Keratinocyte (primary cell): ENCODE measurements around the gene THRB. TPM values are rescaled to one million over a fixed set of nuclear protein-coding genes. Genes with fewer than 3 reads are reported as not detected.

Source experiments
- DNase-seq: peaks from one replicate; pipeline ENCODE4 v3.0.0-alpha.2; 2011; ENCODE audit warnings: low read depth, missing footprints, low spot score
- FAIRE-seq: peaks from 2 replicates; lab custom pipeline; 2011; peaks lifted over from hg19 to GRCh38; lab: Jason Lieb, UNC
- H2AFZ ChIP-seq: 2 replicates; pipeline ENCODE4 v1.6.0; 2012; ENCODE audit warnings: low read length, control low read depth, inconsistent platforms; ENCODE audit not compliant: control insufficient read depth
- H3K27ac ChIP-seq: 2 replicates; pipeline ENCODE4 v1.5.1; 2011; ENCODE audit warnings: low read length; ENCODE audit not compliant: control insufficient read depth, insufficient read depth
- H3K27me3 ChIP-seq: 3 replicates; pipeline ENCODE4 v1.6.0; 2011; ENCODE audit warnings: low read length; ENCODE audit not compliant: control insufficient read depth, insufficient read depth; ENCODE audit errors: extremely low read depth
- H3K36me3 ChIP-seq, 2 experiments: 2 replicates in 1 of 2; 3 replicates in 1 of 2; pipeline ENCODE4 v1.5.1; 2011; ENCODE audit warnings: low read length in 2 of 2, mild to moderate bottlenecking in 1 of 2; ENCODE audit not compliant: control insufficient read depth in 2 of 2, insufficient read depth in 2 of 2; ENCODE audit errors: extremely low read depth in 1 of 2
- H3K4me1 ChIP-seq: 3 replicates; pipeline ENCODE4 v1.5.1; 2011; ENCODE audit warnings: low read length; ENCODE audit not compliant: control insufficient read depth, insufficient read depth; ENCODE audit errors: extremely low read depth
- H3K4me2 ChIP-seq: 3 replicates; pipeline ENCODE4 v1.6.0; 2011; ENCODE audit warnings: low read depth, low read length; ENCODE audit not compliant: control insufficient read depth, insufficient read depth; ENCODE audit errors: extremely low read depth
- H3K4me3 ChIP-seq, 3 experiments: fragments of 200-600 bp in 1 of 3; sonication (generic) in 1 of 3; 2 replicates in 2 of 3; 3 replicates in 1 of 3; pipeline ENCODE4 v1.5.1; 2011 to 2016; ENCODE audit warnings: low read length in 3 of 3, mild to moderate bottlenecking in 3 of 3, control low read depth in 2 of 3, inconsistent platforms in 1 of 3, low read depth in 1 of 3, mixed read lengths in 1 of 3, mixed run types in 1 of 3, moderate library complexity in 1 of 3; ENCODE audit not compliant: control insufficient read depth in 2 of 3, insufficient read depth in 2 of 3; ENCODE audit errors: extremely low read depth in 1 of 3
- H3K79me2 ChIP-seq: 2 replicates; pipeline ENCODE4 v1.6.0; 2012; ENCODE audit warnings: low read length; ENCODE audit not compliant: control insufficient read depth, insufficient read depth
- H3K9ac ChIP-seq: 3 replicates; pipeline ENCODE4 v1.6.0; 2011; ENCODE audit warnings: low read length; ENCODE audit not compliant: control insufficient read depth, insufficient read depth; ENCODE audit errors: extremely low read depth
- H3K9me1 ChIP-seq: 3 replicates; pipeline ENCODE4 v1.6.0; 2011; ENCODE audit warnings: low read length; ENCODE audit not compliant: control insufficient read depth, insufficient read depth; ENCODE audit errors: extremely low read depth
- H3K9me3 ChIP-seq: 2 replicates; pipeline ENCODE4 v1.5.1; 2012; ENCODE audit warnings: low read depth, low read length; ENCODE audit not compliant: control insufficient read depth
- H4K20me1 ChIP-seq: 3 replicates; pipeline ENCODE4 v1.6.0; 2011; ENCODE audit warnings: low read length; ENCODE audit not compliant: control insufficient read depth, insufficient read depth; ENCODE audit errors: extremely low read depth
- EZH2 ChIP-seq: IDR thresholded peaks from one replicate; pipeline ENCODE4 v1.6.1; 2012; ENCODE audit warnings: inconsistent platforms, mild to moderate bottlenecking, low read length, moderate library complexity
- dilution Hi-C: fragments of 300-500 bp; cut with MboI; formaldehyde crosslinking; loops from one replicate; pipeline ENCODE4 v1.7.0; 2020; ENCODE audit warnings: low sequenced_read_pairs; ENCODE audit not compliant: extremely low pct_ligation_motif_present
- polyA plus RNA-seq, 5 experiments: library from polyadenylated mRNA; depleted of rRNA in 3 of 5; stranded (reverse) in 3 of 5; stranded (forward) in 1 of 5; unstranded in 1 of 5; fragments of >200 nt; gene quantifications; 1 replicate in 1 of 5; 2 replicates in 3 of 5; 3 replicates in 1 of 5; pipeline versions ENCODE4 v1.2.1 to v1.2.3, GENCODE V29; 2011 to 2012; ENCODE audit warnings: missing spikeins in 2 of 5, low read depth in 1 of 5, low replicate concordance in 1 of 5
- TF ChIP-seq, protein P1 (sequence below), 3 experiments: IDR thresholded peaks in 1 of 3; conservative IDR thresholded peaks in 1 of 3; optimal IDR thresholded peaks in 1 of 3; 2 replicates in 2 of 3; 3 replicates in 1 of 3; pipeline versions ENCODE3 to v1.5.1; 2011; ENCODE audit warnings: low read length in 3 of 3, mild to moderate bottlenecking in 3 of 3, moderate library complexity in 2 of 3, control low read depth in 1 of 3, inconsistent platforms in 1 of 3; ENCODE audit not compliant: insufficient read depth in 2 of 3; ENCODE audit errors: extremely low read depth in 1 of 3

The THRB gene
- polyA plus RNA-seq, 1 donor (not counting 4 experiments of a cell fraction or from before 2014, with no cell fraction given) = 2.6 TPM

DNA sequence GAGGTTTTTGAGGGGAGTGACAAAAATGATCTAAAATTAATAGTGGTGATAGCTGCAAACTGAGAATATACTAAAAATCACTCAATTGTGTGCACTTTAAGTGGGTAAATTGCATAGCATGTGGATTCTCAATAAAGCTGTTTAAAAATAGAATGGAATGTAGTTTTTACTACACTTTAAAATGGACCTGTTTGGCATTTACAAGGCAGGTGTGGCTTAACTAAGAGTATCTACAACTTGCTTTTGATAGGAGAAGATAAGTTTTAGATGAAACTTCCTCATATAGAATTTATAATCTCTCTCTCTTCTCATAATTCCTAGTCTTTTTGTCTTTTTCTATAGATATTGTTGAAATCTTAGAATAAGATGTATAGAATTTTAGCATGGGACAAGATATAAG lies 40.3 kb downstream of the THRB start:
- no peaks in the 10 kb centered on the region for H3K36me3 ChIP-seq
- no peak for TF ChIP-seq EZH2
- TF ChIP-seq, protein P1, sequence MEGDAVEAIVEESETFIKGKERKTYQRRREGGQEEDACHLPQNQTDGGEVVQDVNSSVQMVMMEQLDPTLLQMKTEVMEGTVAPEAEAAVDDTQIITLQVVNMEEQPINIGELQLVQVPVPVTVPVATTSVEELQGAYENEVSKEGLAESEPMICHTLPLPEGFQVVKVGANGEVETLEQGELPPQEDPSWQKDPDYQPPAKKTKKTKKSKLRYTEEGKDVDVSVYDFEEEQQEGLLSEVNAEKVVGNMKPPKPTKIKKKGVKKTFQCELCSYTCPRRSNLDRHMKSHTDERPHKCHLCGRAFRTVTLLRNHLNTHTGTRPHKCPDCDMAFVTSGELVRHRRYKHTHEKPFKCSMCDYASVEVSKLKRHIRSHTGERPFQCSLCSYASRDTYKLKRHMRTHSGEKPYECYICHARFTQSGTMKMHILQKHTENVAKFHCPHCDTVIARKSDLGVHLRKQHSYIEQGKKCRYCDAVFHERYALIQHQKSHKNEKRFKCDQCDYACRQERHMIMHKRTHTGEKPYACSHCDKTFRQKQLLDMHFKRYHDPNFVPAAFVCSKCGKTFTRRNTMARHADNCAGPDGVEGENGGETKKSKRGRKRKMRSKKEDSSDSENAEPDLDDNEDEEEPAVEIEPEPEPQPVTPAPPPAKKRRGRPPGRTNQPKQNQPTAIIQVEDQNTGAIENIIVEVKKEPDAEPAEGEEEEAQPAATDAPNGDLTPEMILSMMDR (optimal IDR thresholded peaks at IDR 0.05 in 1 of 3, IDR thresholded peaks at IDR 0.05 in 1 of 3, conservative IDR thresholded peaks at IDR 0.05 in 1 of 3; ENCODE audit: extremely low read depth in 1 of 3, insufficient read depth in 2 of 3, low read length in 3 of 3) = no peak
- no peak overlapping the region for H3K27ac ChIP-seq
- FAIRE-seq (no peak), DNase-seq (no peak)
- no peak overlapping the region for H3K9ac ChIP-seq
- H3K9me3 ChIP-seq = no peaks in the 10 kb centered on the region
- no peaks in the 10 kb centered on the region for H3K4me1 ChIP-seq
- H3K4me3 ChIP-seq = no peak overlapping the region
- dilution Hi-C loops = no loop called here
- no peaks in the 10 kb centered on the region for H3K79me2 ChIP-seq
- no peaks in the 10 kb centered on the region for H3K27me3 ChIP-seq
- no peak overlapping the region for H2AFZ ChIP-seq
- no peaks in the 10 kb centered on the region for H4K20me1 ChIP-seq
- H3K4me2 ChIP-seq = no peak overlapping the region
- no peaks in the 10 kb centered on the region for H3K9me1 ChIP-seq

DNA sequence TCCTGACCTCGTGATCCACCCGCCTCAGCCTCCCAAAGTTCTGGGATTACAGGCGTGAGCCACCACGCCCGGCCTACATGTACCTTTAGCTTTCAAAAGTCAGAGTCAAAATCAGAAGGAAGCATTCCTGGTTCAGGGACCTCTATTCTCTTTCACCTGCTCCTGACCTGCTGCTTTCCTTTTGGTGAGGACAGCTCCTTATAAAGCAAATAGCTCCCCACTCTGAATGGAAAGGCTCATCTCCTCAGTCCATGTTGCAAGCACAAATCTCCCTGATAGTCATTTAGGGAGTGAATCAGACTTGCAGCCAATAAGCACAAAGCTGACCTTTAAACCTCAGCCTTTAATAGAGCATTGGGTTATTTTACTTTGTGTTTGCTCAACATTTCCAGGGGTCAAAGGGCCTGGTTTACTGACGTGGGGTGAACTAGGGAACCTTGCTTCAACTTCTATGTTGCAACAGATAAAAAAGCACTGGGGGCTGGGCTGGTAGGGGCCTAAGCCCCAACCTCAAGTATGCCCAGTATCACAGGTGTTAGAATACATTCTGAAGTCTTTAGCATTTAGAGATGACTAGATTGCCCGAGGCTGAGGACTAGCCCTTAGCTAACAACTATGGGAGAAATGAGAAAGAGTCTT lies 43.1 kb downstream of the THRB start:
- Histone ChIP-seq H3K9me3 (no peaks in the 10 kb centered on the region), H3K36me3 (no peaks in the 10 kb centered on the region), H4K20me1 (no peaks in the 10 kb centered on the region), H3K27ac (no peak overlapping the region), H3K4me3 (no peak overlapping the region), H2AFZ (no peak overlapping the region), H3K4me1 (no peaks in the 10 kb centered on the region), H3K4me2 (no peak overlapping the region), H3K79me2 (no peaks in the 10 kb centered on the region), H3K27me3 (no peaks in the 10 kb centered on the region), H3K9me1 (no peaks in the 10 kb centered on the region), H3K9ac (no peak overlapping the region)
- dilution Hi-C loops = no loop called here
- no peak for TF ChIP-seq EZH2
- TF ChIP-seq, protein P1 (optimal IDR thresholded peaks at IDR 0.05 in 1 of 3, IDR thresholded peaks at IDR 0.05 in 1 of 3, conservative IDR thresholded peaks at IDR 0.05 in 1 of 3; ENCODE audit: extremely low read depth in 1 of 3, insufficient read depth in 2 of 3, low read length in 3 of 3) = no peak
- DNase-seq (no peak), FAIRE-seq (no peak)
